Lower leg skin (tissue), 3 donors: Measurements from ENCODE around the gene FBXL13.

Source experiments
- CTCF ChIP-seq, 3 donors: fragments of 450-650 bp; IDR thresholded peaks; one replicate each; pipeline ENCODE4 v1.5.1; 2016; ENCODE audit warnings: antibody characterized with exemption in 3 of 3, mild to moderate bottlenecking in 3 of 3, moderate library complexity in 2 of 3
- POLR2A ChIP-seq, 2 donors: fragments of 450-650 bp; IDR thresholded peaks; one replicate each; pipeline ENCODE4 v1.6.1; 2016 to 2017; ENCODE audit warnings: antibody characterized with exemption in 2 of 2, mild to moderate bottlenecking in 1 of 2, moderate library complexity in 1 of 2

GRCh38 chr7:102996957-102997356 is 77.6 kb downstream of the FBXL13 start:
- no peak for TF ChIP-seq CTCF (IDR thresholded peaks at IDR 0.05)
- TF ChIP-seq POLR2A (IDR thresholded peaks at IDR 0.05): no peak
